Measurements from ENCODE around the gene PRDM7. TPM values are rescaled to one million over a fixed set of nuclear protein-coding genes. Genes with fewer than 3 reads are reported as not detected.
A peak's percentile ranks its signal among the peaks of the same experiment; 100 is the strongest.

The PRDM7 gene
- total and polyA plus RNA-seq, 9 of the 15 experiments (the other 6 are each of a cell fraction or from before 2014, with no cell fraction given), result not detected

DNA sequence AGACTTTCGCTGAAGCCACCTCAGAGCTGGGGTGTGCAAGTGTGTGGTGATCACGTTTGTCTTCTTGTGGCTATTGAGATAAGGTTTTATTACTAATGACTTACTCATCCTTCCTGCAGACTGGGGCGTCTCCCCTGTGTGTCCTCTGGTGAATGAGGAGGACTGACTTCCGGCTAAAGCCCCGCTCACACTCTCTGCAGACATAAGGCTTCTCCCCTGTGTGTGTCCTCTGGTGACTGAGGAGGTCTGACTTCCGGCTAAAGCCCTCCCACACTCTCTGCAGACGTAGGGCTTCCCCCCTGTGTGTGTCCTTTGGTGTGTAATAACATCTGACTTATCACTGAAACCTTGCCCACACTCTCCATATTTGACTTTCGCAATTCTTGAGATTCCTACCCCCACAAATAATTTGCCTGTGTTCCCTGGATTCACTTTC lies 19.4 kb downstream of the PRDM7 start:
- ChIA-PET POLR2A (interaction anchor here (0.6 to 0.7 kb wide), 2 partner anchors 9 to 16 kb away, joined by 3 read pairs; no protein-coding TSS in a partner anchor), CTCF (ENCODE audit: low intra/inter-chr PET ratio) (no interaction called here)
- peak; percentile 88 for ATAC-seq
- Histone ChIP-seq H4K20me1 (replicated peaks; ENCODE audit: control insufficient read depth, insufficient read depth, low read length) (no peaks in the 10 kb centered on the region), H3K9me3 (replicated peaks; ENCODE audit: control insufficient read depth, insufficient read depth, low read depth, low read length) (peaks cover 9% of the 10 kb centered on the region), H3K79me2 (ENCODE audit: control insufficient read depth, insufficient read depth, low read length) (no peaks in the 10 kb centered on the region), H3K4me2 (ENCODE audit: insufficient read depth, low read length) (peak overlapping the region; percentile 36), H3K9me1 (ENCODE audit: control insufficient read depth, insufficient read depth, low read length) (no peaks in the 10 kb centered on the region), H3K27ac (ENCODE audit: extremely low read depth, low read depth, low read length) (peak overlapping the region; percentile 70), H3K4me1 (replicated peaks in 1 of 2; ENCODE audit: control insufficient read depth in 2 of 2, insufficient read depth in 2 of 2, low read length in 2 of 2) (peaks cover 6 to 15% of the 10 kb centered on the region in 2 experiments; a peak in 4 of 5 replicates), H3K27me3 (ENCODE audit: control insufficient read depth in 2 of 2, insufficient read depth in 2 of 2, low read length in 2 of 2) (no peaks in the 10 kb centered on the region), H3K36me3 (ENCODE audit: control insufficient read depth, insufficient read depth, low read length) (no peaks in the 10 kb centered on the region), H3K9ac (ENCODE audit: insufficient read depth in 1 of 2, low read depth in 2 of 2, low read length in 2 of 2) (peak overlapping the region in 1 of 2 experiments; percentile 17; a peak in 1 of 4 replicates), H2AFZ (ENCODE audit: low read depth, low read length) (peak overlapping the region; percentile 96), H3K4me3 (no peak overlapping the region)
- BruUV-seq (replicated peaks), result no TSS peak
- in situ Hi-C loops (cut with MboI), result no loop called here
- WGBS (ENCODE audit: insufficient coverage, low coverage, missing lambda C conversion rate), result 15% methylated on average over 6 of the region's 8 CpGs
- DNase-seq (ENCODE audit: extremely low read depth in 1 of 4, low spot score in 3 of 4), result peak; percentile 46 to 71 (median 54)
- FAIRE-seq, result peak; percentile 91
- intact Hi-C loops (cut with micrococcal nuclease), result no loop called here
- no peak for TF ChIP-seq PRPF4 (IDR thresholded peaks at IDR 0.05; ENCODE audit: insufficient read depth, low read depth, low read length, poor library complexity, severe bottlenecking)
- TF ChIP-seq, protein P1, sequence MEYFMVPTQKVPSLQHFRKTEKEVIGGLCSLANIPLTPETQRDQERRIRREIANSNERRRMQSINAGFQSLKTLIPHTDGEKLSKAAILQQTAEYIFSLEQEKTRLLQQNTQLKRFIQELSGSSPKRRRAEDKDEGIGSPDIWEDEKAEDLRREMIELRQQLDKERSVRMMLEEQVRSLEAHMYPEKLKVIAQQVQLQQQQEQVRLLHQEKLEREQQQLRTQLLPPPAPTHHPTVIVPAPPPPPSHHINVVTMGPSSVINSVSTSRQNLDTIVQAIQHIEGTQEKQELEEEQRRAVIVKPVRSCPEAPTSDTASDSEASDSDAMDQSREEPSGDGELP (CRISPR knock-in tag; IDR thresholded peaks at IDR 0.05; ENCODE audit: borderline replicate concordance), result 0 out of 2 replicates have a peak, but pooled peaks have one; percentile 11
- TF ChIP-seq MECOM (CRISPR knock-in tag; IDR thresholded peaks at IDR 0.05), result peak; percentile 64; the same call in 1 of the 2 replicates
- TF ChIP-seq DPF2 (IDR thresholded peaks at IDR 0.05), result peak; percentile 47
- no peak for TF ChIP-seq ZBTB8A (IDR thresholded peaks at IDR 0.05; ENCODE audit: partially characterized antibody)
- 0 out of 2 replicates have a peak, but pooled peaks have one; percentile 45 for TF ChIP-seq ZNF584 (CRISPR knock-in tag; IDR thresholded peaks at IDR 0.05; ENCODE audit: low read depth)
- no peak for TF ChIP-seq PCBP2 (IDR thresholded peaks at IDR 0.05; ENCODE audit: low read depth, low read length, poor library complexity, severe bottlenecking)
- TF ChIP-seq LCOR (CRISPR knock-in tag; IDR thresholded peaks at IDR 0.05), result no peak
- TF ChIP-seq CBFB (CRISPR knock-in tag; IDR thresholded peaks at IDR 0.05), result no peak
- TF ChIP-seq ZFPM2 (CRISPR knock-in tag; IDR thresholded peaks at IDR 0.05), result no peak
- TF ChIP-seq DMBX1 (CRISPR knock-in tag; IDR thresholded peaks at IDR 0.05; ENCODE audit: borderline replicate concordance), result peak; percentile 20; the same call in 1 of the 2 replicates
- TF ChIP-seq CEBPG (CRISPR knock-in tag; IDR thresholded peaks at IDR 0.05), result 0 out of 2 replicates have a peak, but pooled peaks have one; percentile 26
- peak in 1 of 2 experiments; percentile 85; a peak in 2 of 4 replicates for TF ChIP-seq CEBPG (tag; conservative IDR thresholded peaks at IDR 0.05 in 1 of 2, IDR thresholded peaks at IDR 0.05 in 1 of 2)
- 0 out of 2 replicates have a peak, but pooled peaks have one; percentile 57 for TF ChIP-seq SMARCE1 (IDR thresholded peaks at IDR 0.05)
- TF ChIP-seq EP300 (IDR thresholded peaks at IDR 0.05; ENCODE audit: low read length), result peak; percentile 44; the same call in 1 of the 2 replicates
- no peak for TF ChIP-seq ETS2 (tag; IDR thresholded peaks at IDR 0.05; ENCODE audit: borderline replicate concordance, poor library complexity, severe bottlenecking)
- TF ChIP-seq SMARCA4 (IDR thresholded peaks at IDR 0.05), result peak; percentile 24; the same call in 1 of the 2 replicates
- TF ChIP-seq HDAC1 (IDR thresholded peaks at IDR 0.05), result no peak
- TF ChIP-seq ZFP36 (IDR thresholded peaks at IDR 0.05; ENCODE audit: low read depth, low read length, partially characterized antibody), result no peak
- no peak for TF ChIP-seq FOXM1 (IDR thresholded peaks at IDR 0.05; ENCODE audit: low read depth)
- TF ChIP-seq FOXM1 (CRISPR knock-in tag; IDR thresholded peaks at IDR 0.05; ENCODE audit: low read depth), result no peak
- TF ChIP-seq, protein P2, sequence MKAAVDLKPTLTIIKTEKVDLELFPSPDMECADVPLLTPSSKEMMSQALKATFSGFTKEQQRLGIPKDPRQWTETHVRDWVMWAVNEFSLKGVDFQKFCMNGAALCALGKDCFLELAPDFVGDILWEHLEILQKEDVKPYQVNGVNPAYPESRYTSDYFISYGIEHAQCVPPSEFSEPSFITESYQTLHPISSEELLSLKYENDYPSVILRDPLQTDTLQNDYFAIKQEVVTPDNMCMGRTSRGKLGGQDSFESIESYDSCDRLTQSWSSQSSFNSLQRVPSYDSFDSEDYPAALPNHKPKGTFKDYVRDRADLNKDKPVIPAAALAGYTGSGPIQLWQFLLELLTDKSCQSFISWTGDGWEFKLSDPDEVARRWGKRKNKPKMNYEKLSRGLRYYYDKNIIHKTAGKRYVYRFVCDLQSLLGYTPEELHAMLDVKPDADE (conservative IDR thresholded peaks at IDR 0.05; ENCODE audit: control insufficient read depth, low read depth, low read length), result no peak
- no peak for TF ChIP-seq LARP7 (IDR thresholded peaks at IDR 0.05)

Measured in K562 (cell line).